ENCODE measurements around the gene C11orf68. TPM values are rescaled to one million over a fixed set of nuclear protein-coding genes. Genes with fewer than 3 reads are reported as not detected.

Gene C11orf68
- total RNA-seq, 1 experiment from 2014 or later = 31.9 TPM

- DNase-seq (ENCODE audit: low spot score) (no peak), ATAC-seq (no peak)
- POLR2A ChIA-PET = no interaction called here
- TF ChIP-seq ZNF232 (CRISPR knock-in tag; IDR thresholded peaks at IDR 0.05) = no peak
- H3K4me1 Mint-ChIP-seq = peaks cover 17% of the 10 kb centered on the region
- peak overlapping the region; percentile 6 for H3K27ac Mint-ChIP-seq
- H3K9me3 Mint-ChIP-seq = no peaks in the 10 kb centered on the region
- CTCF ChIA-PET = interaction anchor here (1.5 to 1.6 kb wide), 2 partner anchors 38 to 69 kb away, joined by 3 to 4 read pairs; partner anchors contain the start of gene CCDC85B
- H3K27me3 Mint-ChIP-seq (ENCODE audit: low read depth) = no peaks in the 10 kb centered on the region
- no peak overlapping the region for H3K4me3 Mint-ChIP-seq
- H3K36me3 Mint-ChIP-seq = no peaks in the 10 kb centered on the region
These were observed 9.8 kb upstream of the C11orf68 start for GRCh38 chr11:65928667-65929066.

- H3K36me3 Mint-ChIP-seq = peaks cover 2% of the 10 kb centered on the region; the same call in 1 of the 2 replicates
- ChIA-PET CTCF (interaction anchor here (0.6 to 1.6 kb wide), 3 partner anchors 40 to 95 kb away, joined by 3 to 6 read pairs (median 4); partner anchors contain the start of gene FIBP), POLR2A (no interaction called here)
- no peaks in the 10 kb centered on the region for H3K9me3 Mint-ChIP-seq
- H3K27me3 Mint-ChIP-seq (ENCODE audit: low read depth) = no peaks in the 10 kb centered on the region
- no peak overlapping the region for H3K4me3 Mint-ChIP-seq
- ATAC-seq (peak; percentile 22), DNase-seq (ENCODE audit: low spot score) (no peak)
- H3K27ac Mint-ChIP-seq = peak overlapping the region; percentile 63
- TF ChIP-seq RELA (CRISPR knock-in tag; IDR thresholded peaks at IDR 0.05; ENCODE audit: borderline replicate concordance) = no peak
- TF ChIP-seq ZNF219 (CRISPR knock-in tag; IDR thresholded peaks at IDR 0.05; ENCODE audit: borderline replicate concordance) = no peak
- no peak for TF ChIP-seq ARID4B (CRISPR knock-in tag; IDR thresholded peaks at IDR 0.05; ENCODE audit: borderline replicate concordance)
- TF ChIP-seq ZNF138 (CRISPR knock-in tag; conservative IDR thresholded peaks at IDR 0.05) = no peak
- TF ChIP-seq ZNF281 (CRISPR knock-in tag; IDR thresholded peaks at IDR 0.05) = no peak
- no peak for TF ChIP-seq NR3C1 (CRISPR knock-in tag; conservative IDR thresholded peaks at IDR 0.05; ENCODE audit: low read depth)
- no peak for TF ChIP-seq GTF2I (CRISPR knock-in tag; conservative IDR thresholded peaks at IDR 0.05)
- H3K4me1 Mint-ChIP-seq = peaks cover 15% of the 10 kb centered on the region
These were observed 9.1 kb upstream of the C11orf68 start for GRCh38 chr11:65927904-65928397.

GRCh38 chr11:65925397-65925796 is 6.5 kb upstream of the C11orf68 start:
- no peaks in the 10 kb centered on the region for H3K9me3 Mint-ChIP-seq
- H3K36me3 Mint-ChIP-seq = peaks cover 12% of the 10 kb centered on the region
- peaks cover 3% of the 10 kb centered on the region; the same call in 1 of the 2 replicates for H3K4me1 Mint-ChIP-seq
- no peak for DNase-seq (ENCODE audit: low spot score)
- ChIA-PET POLR2A (no interaction called here), CTCF (interaction anchor here (0.5 to 0.8 kb wide), 3 partner anchors 34 to 146 kb away, joined by 3 read pairs; partner anchors contain the start of gene FIBP)
- ATAC-seq = no peak
- H3K27me3 Mint-ChIP-seq (ENCODE audit: low read depth) = no peaks in the 10 kb centered on the region
- no peak overlapping the region; the same call in 1 of the 2 replicates for H3K27ac Mint-ChIP-seq
- no peak overlapping the region for H3K4me3 Mint-ChIP-seq
- TF ChIP-seq TCF7 (CRISPR knock-in tag; IDR thresholded peaks at IDR 0.05; ENCODE audit: low read depth) = no peak
- TF ChIP-seq ARID4B (CRISPR knock-in tag; IDR thresholded peaks at IDR 0.05; ENCODE audit: borderline replicate concordance) = no peak
- no peak for TF ChIP-seq PRDM15 (CRISPR knock-in tag; IDR thresholded peaks at IDR 0.05)
- TF ChIP-seq ZMAT4 (CRISPR knock-in tag; IDR thresholded peaks at IDR 0.05) = no peak
- no peak for TF ChIP-seq E2F1 (CRISPR knock-in tag; IDR thresholded peaks at IDR 0.05)
